Bronchial epithelial cell (primary cell): Measurements from ENCODE around the gene SLC5A6. TPM values are rescaled to one million over a fixed set of nuclear protein-coding genes. Genes with fewer than 3 reads are reported as not detected.

Experiments
- DNase-seq: peaks from one replicate; pipeline ENCODE4 v3.0.0-alpha.2; 2010; ENCODE audit warnings: low read depth
- FAIRE-seq: peaks from 2 replicates; lab custom pipeline; 2011; peaks lifted over from hg19 to GRCh38; lab: Jason Lieb, UNC
- H3K27me3 ChIP-seq: 2 replicates; pipeline ENCODE4 v1.5.1; 2011; ENCODE audit warnings: low read length; ENCODE audit not compliant: control insufficient read depth, insufficient read depth
- H3K36me3 ChIP-seq: 2 replicates; pipeline ENCODE4 v1.5.1; 2011; ENCODE audit warnings: low read length; ENCODE audit not compliant: control insufficient read depth, insufficient read depth
- H3K4me3 ChIP-seq: 2 replicates; pipeline ENCODE4 v1.5.1; 2011; ENCODE audit warnings: mild to moderate bottlenecking, low read depth, low read length, control low read depth
- total RNA-seq: library from RNA; depleted of rRNA; stranded (reverse); fragments of >200 nt; gene quantifications from 2 replicates; pipeline ENCODE4 v1.2.1, GENCODE V29; 2014
- TF ChIP-seq, protein P1 (sequence below): IDR thresholded peaks from 2 replicates; pipeline ENCODE4 v1.5.1; 2011; ENCODE audit warnings: mild to moderate bottlenecking, moderate library complexity, low read length, control low read depth, inconsistent platforms; ENCODE audit not compliant: insufficient read depth, severe bottlenecking

SLC5A6 gene
- total RNA-seq, 1 donor from 2014 or later: 21.1 TPM

DNA sequence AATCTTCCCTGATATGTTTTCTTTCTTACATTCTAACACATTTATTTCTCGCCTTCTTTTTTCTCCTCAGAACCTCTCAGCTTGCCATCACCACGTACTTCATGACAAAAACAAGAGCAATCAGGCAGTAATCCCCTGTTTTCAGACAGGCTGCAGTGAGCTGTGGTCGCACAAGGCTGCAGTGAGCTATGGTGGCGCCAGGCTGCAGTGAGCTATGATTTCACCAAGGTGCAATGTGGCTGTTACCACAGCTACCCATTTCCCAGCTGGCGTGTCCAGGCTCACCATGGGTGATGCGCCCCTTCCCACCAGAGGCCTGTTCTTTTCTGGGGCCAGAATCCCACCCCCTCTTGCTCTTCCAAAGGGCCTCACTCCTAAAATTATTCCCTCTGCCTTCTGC, 37.4 kb downstream of the SLC5A6 start:
- FAIRE-seq (no peak), DNase-seq (no peak)
- TF ChIP-seq, protein P1, sequence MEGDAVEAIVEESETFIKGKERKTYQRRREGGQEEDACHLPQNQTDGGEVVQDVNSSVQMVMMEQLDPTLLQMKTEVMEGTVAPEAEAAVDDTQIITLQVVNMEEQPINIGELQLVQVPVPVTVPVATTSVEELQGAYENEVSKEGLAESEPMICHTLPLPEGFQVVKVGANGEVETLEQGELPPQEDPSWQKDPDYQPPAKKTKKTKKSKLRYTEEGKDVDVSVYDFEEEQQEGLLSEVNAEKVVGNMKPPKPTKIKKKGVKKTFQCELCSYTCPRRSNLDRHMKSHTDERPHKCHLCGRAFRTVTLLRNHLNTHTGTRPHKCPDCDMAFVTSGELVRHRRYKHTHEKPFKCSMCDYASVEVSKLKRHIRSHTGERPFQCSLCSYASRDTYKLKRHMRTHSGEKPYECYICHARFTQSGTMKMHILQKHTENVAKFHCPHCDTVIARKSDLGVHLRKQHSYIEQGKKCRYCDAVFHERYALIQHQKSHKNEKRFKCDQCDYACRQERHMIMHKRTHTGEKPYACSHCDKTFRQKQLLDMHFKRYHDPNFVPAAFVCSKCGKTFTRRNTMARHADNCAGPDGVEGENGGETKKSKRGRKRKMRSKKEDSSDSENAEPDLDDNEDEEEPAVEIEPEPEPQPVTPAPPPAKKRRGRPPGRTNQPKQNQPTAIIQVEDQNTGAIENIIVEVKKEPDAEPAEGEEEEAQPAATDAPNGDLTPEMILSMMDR: no peak
- H3K4me3 ChIP-seq: no peak overlapping the region
- H3K36me3 ChIP-seq: no peaks in the 10 kb centered on the region
- H3K27me3 ChIP-seq: peaks cover 7% of the 10 kb centered on the region

DNA sequence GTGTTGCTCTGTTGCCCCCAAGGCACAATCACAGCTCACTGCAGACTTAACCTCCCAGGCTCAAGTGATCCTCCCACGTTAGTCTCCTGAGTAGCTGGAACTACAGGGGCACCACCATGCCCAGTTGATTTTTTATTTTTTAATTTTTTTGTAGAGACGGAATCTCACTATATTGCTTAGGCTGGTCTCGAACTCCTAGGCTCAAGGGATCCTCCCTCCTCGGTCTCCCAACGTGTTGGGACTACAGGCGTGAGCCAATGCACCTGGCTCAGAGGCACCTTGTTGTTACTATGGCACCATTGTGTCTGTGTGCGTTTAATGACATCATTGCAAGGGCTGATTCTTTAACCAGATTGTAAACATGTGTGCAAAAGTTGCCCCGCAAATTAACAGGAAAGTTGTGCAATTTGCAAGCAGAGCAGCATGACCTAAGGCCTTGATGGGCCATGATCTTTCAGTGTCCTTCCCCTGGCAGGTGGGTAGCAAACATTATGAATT, 40.7 kb downstream of the SLC5A6 start:
- Histone ChIP-seq H3K27me3 (peaks cover 7% of the 10 kb centered on the region), H3K36me3 (no peaks in the 10 kb centered on the region), H3K4me3 (no peak overlapping the region)
- no peak for FAIRE-seq
- TF ChIP-seq, protein P1: no peak
- DNase-seq: no peak

DNA sequence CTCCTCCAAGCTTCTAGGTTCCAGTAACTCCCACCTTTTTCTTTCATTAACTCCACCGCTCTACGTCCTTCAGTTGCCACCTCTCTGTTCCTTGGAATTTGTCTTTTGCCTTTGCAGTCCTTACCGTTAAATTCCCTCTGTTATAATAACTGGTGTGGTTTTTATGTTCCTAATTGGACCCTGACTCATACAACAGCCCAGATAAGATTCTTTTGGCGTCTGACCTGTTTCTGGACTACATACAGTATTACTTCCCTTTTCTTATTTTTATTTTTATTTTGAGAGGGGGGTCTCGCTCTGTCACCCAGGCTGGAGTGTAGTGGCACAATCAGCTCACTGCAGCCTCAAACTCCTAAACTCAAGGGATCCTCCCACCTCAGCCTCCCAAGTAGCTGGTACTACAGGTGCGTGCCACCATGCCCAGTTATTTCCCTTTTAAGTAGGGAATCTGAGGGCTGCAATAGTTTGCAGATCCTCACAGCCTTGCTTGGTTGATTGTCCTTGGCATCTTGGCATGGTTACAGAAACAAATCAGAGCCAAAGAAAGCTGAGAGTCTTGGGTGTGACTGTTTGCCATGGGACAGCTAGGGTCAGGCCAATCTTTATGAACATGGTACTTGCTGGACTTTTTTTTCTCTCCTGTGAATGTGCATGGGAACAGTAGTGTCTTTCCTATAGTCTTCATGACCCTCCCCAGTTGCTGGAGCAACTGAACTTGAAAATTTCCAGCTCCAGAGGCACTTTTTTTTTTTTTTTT, 41.3 kb downstream of the SLC5A6 start:
- TF ChIP-seq, protein P1: no peak
- no peaks in the 10 kb centered on the region for H3K36me3 ChIP-seq
- H3K27me3 ChIP-seq: peaks cover 7% of the 10 kb centered on the region
- no peak for FAIRE-seq
- DNase-seq: no peak
- no peak overlapping the region for H3K4me3 ChIP-seq

DNA sequence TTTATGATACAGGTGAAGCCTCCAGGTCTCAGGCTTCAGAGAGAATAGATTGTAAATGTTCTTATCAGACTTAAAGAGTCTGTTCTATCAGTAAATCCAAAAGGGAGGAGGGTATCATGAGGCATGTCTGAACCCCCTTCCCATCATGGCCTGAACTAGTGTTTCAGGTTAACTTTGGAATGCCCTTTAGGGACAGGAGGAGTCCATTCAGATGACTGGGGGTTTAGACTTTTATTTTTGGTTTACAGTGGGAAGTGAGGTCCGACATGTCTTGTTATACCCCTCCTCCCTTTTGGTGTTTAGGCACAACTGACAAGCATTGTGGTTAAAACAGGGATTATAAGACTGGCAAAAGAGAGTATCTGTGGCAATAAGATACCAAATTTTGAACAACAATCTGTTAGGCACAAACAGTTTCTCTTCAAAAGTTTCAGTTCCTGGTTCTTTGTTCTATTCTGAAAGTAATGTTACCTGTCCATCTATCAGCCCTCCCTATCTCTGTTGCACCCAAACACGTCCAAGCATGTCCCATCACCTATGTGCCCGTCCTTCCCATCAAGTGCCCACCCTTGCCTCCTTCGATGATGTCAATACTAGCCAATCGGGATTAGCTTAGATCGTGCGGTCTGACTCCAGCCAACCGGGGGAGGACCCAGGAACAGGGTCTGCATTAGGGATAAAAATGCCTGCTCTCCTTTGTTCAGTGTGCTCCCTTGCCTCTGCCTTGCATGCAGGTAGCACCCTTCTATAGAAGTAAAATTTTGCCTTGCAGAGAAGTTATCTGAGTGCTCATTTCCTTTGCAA, 46.9 kb downstream of the SLC5A6 start:
- FAIRE-seq (no peak), DNase-seq (no peak)
- Histone ChIP-seq H3K36me3 (no peaks in the 10 kb centered on the region), H3K4me3 (no peak overlapping the region), H3K27me3 (no peaks in the 10 kb centered on the region)
- TF ChIP-seq, protein P1: no peak

DNA sequence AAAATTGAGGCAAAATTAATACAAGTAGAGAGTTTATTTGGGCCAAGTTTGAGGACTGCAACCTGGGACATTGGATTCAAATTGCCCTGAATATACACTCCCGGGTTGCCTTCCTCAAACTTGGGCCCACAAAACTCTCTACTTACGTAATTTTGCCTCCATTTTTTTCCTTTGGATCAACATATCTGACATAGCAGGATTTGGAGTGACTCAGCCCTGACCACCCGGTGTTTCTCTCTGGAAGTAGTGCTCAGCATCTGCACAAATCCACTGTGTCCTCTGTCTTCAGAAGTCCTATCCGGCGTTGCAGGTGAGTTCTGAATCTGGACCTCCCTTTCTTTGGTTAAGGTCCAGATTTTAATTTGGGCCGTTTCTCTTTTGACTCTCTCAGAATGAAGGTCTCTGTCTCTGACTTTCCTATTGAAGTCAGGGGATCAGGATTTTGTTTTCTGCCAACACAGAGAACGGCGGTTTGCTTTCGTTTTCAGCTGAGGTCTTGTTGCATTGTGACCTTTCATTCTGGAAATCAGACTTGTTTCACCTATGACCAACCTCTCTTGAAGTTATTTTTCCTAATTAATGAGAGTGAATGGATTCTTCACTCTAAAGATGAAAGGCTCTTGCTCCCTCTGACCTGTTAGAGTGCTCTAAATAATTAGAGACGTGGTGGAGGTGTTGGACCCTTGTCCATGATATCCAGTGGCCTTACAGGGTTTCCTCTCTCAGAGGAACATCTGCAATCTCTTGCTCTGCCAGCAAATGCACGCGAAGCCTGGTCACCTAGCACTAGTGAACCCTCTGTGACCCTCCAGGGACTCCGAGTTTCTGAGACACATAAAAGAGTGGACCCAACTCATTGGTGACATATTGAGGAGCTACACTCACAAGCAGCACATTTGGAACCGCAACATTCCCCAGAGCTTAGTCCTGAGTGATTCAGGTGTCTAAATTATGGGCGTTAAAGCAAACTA, 49.6 kb downstream of the SLC5A6 start:
- no peak overlapping the region for H3K4me3 ChIP-seq
- no peak for FAIRE-seq
- DNase-seq: no peak

More for the DNA sequence above, 49.6 kb downstream of the SLC5A6 start:
- TF ChIP-seq, protein P1: no peak
- no peaks in the 10 kb centered on the region for H3K36me3 ChIP-seq
- peaks cover 2% of the 10 kb centered on the region for H3K27me3 ChIP-seq
